ENCODE data around the gene IL32.

IL32 gene

GRCh38 chr16:3099395-3099731 is 33.9 kb downstream of the IL32 start (continued):
- TF ChIP-seq ZNF707 (tag by site-specific recombination; IDR thresholded peaks at IDR 0.05) (no peak), KLF17 (tag by site-specific recombination; IDR thresholded peaks at IDR 0.05) (no peak)

- POLR2A ChIA-PET = interaction anchor here (1.3 kb wide), 1 partner anchor 51 kb away, joined by 4 read pairs; no protein-coding TSS in a partner anchor
- Histone ChIP-seq H3K27ac (ENCODE audit: extremely low read depth, low read depth, low read length) (no peak overlapping the region), H3K9me3 (ENCODE audit: control insufficient read depth, insufficient read depth, low read depth, low read length) (no peaks in the 10 kb centered on the region), H3K4me3 (ENCODE audit: low read depth, low read length) (no peak overlapping the region), H3K4me1 (ENCODE audit: control insufficient read depth, insufficient read depth, low read length) (peaks cover 3% of the 10 kb centered on the region), H3K36me3 (ENCODE audit: control insufficient read depth in 2 of 2, insufficient read depth in 1 of 2, low read length in 2 of 2) (no peaks in the 10 kb centered on the region)
- CTCF ChIA-PET = interaction anchor here (0.8 to 3.6 kb wide), 2 partner anchors 29 to 41 kb away, joined by 3 to 16 read pairs; no protein-coding TSS in a partner anchor
- TF ChIP-seq ZNF26 (tag by site-specific recombination; IDR thresholded peaks at IDR 0.05) = no peak
- peak; percentile 78 for TF ChIP-seq SP2 (tag by site-specific recombination; IDR thresholded peaks at IDR 0.05)
- no peak; the same call in 1 of the 2 replicates for TF ChIP-seq ZNF518A (tag by site-specific recombination; conservative IDR thresholded peaks at IDR 0.05; ENCODE audit: low read depth)
- TF ChIP-seq ZBTB17 (tag by site-specific recombination; IDR thresholded peaks at IDR 0.05) = peak; percentile 88
- no peak for TF ChIP-seq ZNF366 (tag by site-specific recombination; conservative IDR thresholded peaks at IDR 0.05)
- TF ChIP-seq PRDM1 (tag by site-specific recombination; IDR thresholded peaks at IDR 0.05) = no peak
- TF ChIP-seq ZBTB8A (tag by site-specific recombination; IDR thresholded peaks at IDR 0.05) = 0 out of 2 replicates have a peak, but pooled peaks have one; percentile 11
- no peak for TF ChIP-seq ZSCAN18 (tag by site-specific recombination; IDR thresholded peaks at IDR 0.05)
- TF ChIP-seq ZNF558 (tag by site-specific recombination; IDR thresholded peaks at IDR 0.05) = no peak
- TF ChIP-seq SCRT2 (tag by site-specific recombination; IDR thresholded peaks at IDR 0.05) = no peak
- TF ChIP-seq SP3 (tag by site-specific recombination; IDR thresholded peaks at IDR 0.05) = peak; percentile 85
- TF ChIP-seq ELK4 (IDR thresholded peaks at IDR 0.05; ENCODE audit: borderline replicate concordance, low read depth, low read length) = no peak
- TF ChIP-seq ZNF561 (tag by site-specific recombination; IDR thresholded peaks at IDR 0.05; ENCODE audit: borderline replicate concordance) = no peak
- no peak for TF ChIP-seq BCL11B (tag by site-specific recombination; IDR thresholded peaks at IDR 0.05; ENCODE audit: low read depth)
- no peak for TF ChIP-seq ZNF843 (tag by site-specific recombination; IDR thresholded peaks at IDR 0.05)
- TF ChIP-seq ZNF645 (tag by site-specific recombination; IDR thresholded peaks at IDR 0.05) = no peak
- no peak for TF ChIP-seq ZNF23 (tag by site-specific recombination; IDR thresholded peaks at IDR 0.05; ENCODE audit: borderline replicate concordance)
- no peak for TF ChIP-seq ZNF837 (tag by site-specific recombination; IDR thresholded peaks at IDR 0.05)
- no peak for TF ChIP-seq ZNF791 (tag by site-specific recombination; IDR thresholded peaks at IDR 0.05)
- no peak for TF ChIP-seq OVOL3 (tag by site-specific recombination; IDR thresholded peaks at IDR 0.05)
These were observed 34.5 kb downstream of the IL32 start for GRCh38 chr16:3099732-3100499.

Measured in HEK293 (cell line).